Measurements from ENCODE around the gene TBX2.

Gene TBX2

GRCh38 chr17:61399131-61400065 is at the start of gene TBX2:
TSS of gene TBX2 (plus strand) at chr17:61399843. CDS start at chr17:61400177, 334 bp downstream.
- ChIA-PET CTCF (interaction anchor here (0.6 to 5.1 kb wide), 4 partner anchors 9 to 428 kb away, joined by 3 to 28 read pairs (median 7); no protein-coding TSS in a partner anchor), POLR2A (interaction anchor here (0.6 to 2.8 kb wide), 12 partner anchors 9 to 1642 kb away, joined by 3 to 29 read pairs (median 4); no protein-coding TSS in a partner anchor)
- no peaks in the 10 kb centered on the region for H3K9me3 ChIP-seq (ENCODE audit: control insufficient read depth, insufficient read depth, low read depth, low read length)
- H3K4me1 ChIP-seq (ENCODE audit: control insufficient read depth, insufficient read depth, low read length) = peaks cover 3% of the 10 kb centered on the region; the same call in 1 of the 2 replicates
- H3K27ac ChIP-seq (ENCODE audit: extremely low read depth, low read depth, low read length) = peak within 1 kb of the TSS; percentile 97
- H3K36me3 ChIP-seq (ENCODE audit: control insufficient read depth in 2 of 2, insufficient read depth in 1 of 2, low read length in 2 of 2) = peaks cover 5 to 29% of the 10 kb centered on the region in 2 experiments; a peak in 2 of 3 replicates
- peak within 1 kb of the TSS; percentile 81 for H3K4me3 ChIP-seq (ENCODE audit: low read depth, low read length)
- TF ChIP-seq, protein P1, sequence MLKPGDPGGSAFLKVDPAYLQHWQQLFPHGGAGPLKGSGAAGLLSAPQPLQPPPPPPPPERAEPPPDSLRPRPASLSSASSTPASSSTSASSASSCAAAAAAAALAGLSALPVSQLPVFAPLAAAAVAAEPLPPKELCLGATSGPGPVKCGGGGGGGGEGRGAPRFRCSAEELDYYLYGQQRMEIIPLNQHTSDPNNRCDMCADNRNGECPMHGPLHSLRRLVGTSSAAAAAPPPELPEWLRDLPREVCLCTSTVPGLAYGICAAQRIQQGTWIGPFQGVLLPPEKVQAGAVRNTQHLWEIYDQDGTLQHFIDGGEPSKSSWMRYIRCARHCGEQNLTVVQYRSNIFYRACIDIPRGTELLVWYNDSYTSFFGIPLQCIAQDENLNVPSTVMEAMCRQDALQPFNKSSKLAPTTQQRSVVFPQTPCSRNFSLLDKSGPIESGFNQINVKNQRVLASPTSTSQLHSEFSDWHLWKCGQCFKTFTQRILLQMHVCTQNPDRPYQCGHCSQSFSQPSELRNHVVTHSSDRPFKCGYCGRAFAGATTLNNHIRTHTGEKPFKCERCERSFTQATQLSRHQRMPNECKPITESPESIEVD (tag by site-specific recombination; IDR thresholded peaks at IDR 0.05) = no peak
- TF ChIP-seq ZNF624 (tag by site-specific recombination; IDR thresholded peaks at IDR 0.05) = no peak
- 0 out of 2 replicates have a peak, but pooled peaks have one; percentile 28 for TF ChIP-seq ZNF692 (tag by site-specific recombination; IDR thresholded peaks at IDR 0.05)
- no peak for TF ChIP-seq ELK4 (IDR thresholded peaks at IDR 0.05; ENCODE audit: borderline replicate concordance, low read depth, low read length)
- TF ChIP-seq, protein P2, sequence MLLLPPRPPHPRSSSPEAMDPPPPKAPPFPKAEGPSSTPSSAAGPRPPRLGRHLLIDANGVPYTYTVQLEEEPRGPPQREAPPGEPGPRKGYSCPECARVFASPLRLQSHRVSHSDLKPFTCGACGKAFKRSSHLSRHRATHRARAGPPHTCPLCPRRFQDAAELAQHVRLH (tag by site-specific recombination; IDR thresholded peaks at IDR 0.05) = no peak
- TF ChIP-seq, protein P3, sequence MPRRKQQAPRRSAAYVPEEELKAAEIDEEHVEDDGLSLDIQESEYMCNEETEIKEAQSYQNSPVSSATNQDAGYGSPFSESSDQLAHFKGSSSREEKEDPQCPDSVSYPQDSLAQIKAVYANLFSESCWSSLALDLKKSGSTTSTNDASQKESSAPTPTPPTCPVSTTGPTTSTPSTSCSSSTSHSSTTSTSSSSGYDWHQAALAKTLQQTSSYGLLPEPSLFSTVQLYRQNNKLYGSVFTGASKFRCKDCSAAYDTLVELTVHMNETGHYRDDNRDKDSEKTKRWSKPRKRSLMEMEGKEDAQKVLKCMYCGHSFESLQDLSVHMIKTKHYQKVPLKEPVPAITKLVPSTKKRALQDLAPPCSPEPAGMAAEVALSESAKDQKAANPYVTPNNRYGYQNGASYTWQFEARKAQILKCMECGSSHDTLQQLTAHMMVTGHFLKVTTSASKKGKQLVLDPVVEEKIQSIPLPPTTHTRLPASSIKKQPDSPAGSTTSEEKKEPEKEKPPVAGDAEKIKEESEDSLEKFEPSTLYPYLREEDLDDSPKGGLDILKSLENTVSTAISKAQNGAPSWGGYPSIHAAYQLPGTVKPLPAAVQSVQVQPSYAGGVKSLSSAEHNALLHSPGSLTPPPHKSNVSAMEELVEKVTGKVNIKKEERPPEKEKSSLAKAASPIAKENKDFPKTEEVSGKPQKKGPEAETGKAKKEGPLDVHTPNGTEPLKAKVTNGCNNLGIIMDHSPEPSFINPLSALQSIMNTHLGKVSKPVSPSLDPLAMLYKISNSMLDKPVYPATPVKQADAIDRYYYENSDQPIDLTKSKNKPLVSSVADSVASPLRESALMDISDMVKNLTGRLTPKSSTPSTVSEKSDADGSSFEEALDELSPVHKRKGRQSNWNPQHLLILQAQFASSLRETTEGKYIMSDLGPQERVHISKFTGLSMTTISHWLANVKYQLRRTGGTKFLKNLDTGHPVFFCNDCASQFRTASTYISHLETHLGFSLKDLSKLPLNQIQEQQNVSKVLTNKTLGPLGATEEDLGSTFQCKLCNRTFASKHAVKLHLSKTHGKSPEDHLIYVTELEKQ (tag by site-specific recombination; IDR thresholded peaks at IDR 0.05; ENCODE audit: borderline replicate concordance) = no peak
- TF ChIP-seq, protein P4, sequence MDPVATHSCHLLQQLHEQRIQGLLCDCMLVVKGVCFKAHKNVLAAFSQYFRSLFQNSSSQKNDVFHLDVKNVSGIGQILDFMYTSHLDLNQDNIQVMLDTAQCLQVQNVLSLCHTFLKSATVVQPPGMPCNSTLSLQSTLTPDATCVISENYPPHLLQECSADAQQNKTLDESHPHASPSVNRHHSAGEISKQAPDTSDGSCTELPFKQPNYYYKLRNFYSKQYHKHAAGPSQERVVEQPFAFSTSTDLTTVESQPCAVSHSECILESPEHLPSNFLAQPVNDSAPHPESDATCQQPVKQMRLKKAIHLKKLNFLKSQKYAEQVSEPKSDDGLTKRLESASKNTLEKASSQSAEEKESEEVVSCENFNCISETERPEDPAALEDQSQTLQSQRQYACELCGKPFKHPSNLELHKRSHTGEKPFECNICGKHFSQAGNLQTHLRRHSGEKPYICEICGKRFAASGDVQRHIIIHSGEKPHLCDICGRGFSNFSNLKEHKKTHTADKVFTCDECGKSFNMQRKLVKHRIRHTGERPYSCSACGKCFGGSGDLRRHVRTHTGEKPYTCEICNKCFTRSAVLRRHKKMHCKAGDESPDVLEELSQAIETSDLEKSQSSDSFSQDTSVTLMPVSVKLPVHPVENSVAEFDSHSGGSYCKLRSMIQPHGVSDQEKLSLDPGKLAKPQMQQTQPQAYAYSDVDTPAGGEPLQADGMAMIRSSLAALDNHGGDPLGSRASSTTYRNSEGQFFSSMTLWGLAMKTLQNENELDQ (tag by site-specific recombination; IDR thresholded peaks at IDR 0.05; ENCODE audit: low read depth) = no peak
- TF ChIP-seq ZNF837 (tag by site-specific recombination; IDR thresholded peaks at IDR 0.05) = no peak
- TF ChIP-seq, protein P5, sequence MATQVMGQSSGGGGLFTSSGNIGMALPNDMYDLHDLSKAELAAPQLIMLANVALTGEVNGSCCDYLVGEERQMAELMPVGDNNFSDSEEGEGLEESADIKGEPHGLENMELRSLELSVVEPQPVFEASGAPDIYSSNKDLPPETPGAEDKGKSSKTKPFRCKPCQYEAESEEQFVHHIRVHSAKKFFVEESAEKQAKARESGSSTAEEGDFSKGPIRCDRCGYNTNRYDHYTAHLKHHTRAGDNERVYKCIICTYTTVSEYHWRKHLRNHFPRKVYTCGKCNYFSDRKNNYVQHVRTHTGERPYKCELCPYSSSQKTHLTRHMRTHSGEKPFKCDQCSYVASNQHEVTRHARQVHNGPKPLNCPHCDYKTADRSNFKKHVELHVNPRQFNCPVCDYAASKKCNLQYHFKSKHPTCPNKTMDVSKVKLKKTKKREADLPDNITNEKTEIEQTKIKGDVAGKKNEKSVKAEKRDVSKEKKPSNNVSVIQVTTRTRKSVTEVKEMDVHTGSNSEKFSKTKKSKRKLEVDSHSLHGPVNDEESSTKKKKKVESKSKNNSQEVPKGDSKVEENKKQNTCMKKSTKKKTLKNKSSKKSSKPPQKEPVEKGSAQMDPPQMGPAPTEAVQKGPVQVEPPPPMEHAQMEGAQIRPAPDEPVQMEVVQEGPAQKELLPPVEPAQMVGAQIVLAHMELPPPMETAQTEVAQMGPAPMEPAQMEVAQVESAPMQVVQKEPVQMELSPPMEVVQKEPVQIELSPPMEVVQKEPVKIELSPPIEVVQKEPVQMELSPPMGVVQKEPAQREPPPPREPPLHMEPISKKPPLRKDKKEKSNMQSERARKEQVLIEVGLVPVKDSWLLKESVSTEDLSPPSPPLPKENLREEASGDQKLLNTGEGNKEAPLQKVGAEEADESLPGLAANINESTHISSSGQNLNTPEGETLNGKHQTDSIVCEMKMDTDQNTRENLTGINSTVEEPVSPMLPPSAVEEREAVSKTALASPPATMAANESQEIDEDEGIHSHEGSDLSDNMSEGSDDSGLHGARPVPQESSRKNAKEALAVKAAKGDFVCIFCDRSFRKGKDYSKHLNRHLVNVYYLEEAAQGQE (tag by site-specific recombination; IDR thresholded peaks at IDR 0.05) = no peak
- TF ChIP-seq ZNF623 (tag by site-specific recombination; IDR thresholded peaks at IDR 0.05) = no peak
- TF ChIP-seq, protein P6, sequence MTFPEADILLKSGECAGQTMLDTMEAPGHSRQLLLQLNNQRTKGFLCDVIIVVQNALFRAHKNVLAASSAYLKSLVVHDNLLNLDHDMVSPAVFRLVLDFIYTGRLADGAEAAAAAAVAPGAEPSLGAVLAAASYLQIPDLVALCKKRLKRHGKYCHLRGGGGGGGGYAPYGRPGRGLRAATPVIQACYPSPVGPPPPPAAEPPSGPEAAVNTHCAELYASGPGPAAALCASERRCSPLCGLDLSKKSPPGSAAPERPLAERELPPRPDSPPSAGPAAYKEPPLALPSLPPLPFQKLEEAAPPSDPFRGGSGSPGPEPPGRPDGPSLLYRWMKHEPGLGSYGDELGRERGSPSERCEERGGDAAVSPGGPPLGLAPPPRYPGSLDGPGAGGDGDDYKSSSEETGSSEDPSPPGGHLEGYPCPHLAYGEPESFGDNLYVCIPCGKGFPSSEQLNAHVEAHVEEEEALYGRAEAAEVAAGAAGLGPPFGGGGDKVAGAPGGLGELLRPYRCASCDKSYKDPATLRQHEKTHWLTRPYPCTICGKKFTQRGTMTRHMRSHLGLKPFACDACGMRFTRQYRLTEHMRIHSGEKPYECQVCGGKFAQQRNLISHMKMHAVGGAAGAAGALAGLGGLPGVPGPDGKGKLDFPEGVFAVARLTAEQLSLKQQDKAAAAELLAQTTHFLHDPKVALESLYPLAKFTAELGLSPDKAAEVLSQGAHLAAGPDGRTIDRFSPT (tag by site-specific recombination; IDR thresholded peaks at IDR 0.05) = no peak
- peak; percentile 73 for TF ChIP-seq SP2 (tag by site-specific recombination; IDR thresholded peaks at IDR 0.05)
- peak; percentile 43; the same call in 1 of the 2 replicates for TF ChIP-seq KLF10 (tag by site-specific recombination; IDR thresholded peaks at IDR 0.05)
- no peak for TF ChIP-seq ZBTB10 (tag by site-specific recombination; IDR thresholded peaks at IDR 0.05)
